ACC112 (cell line): Measurements from ENCODE around the gene ADGRV1.

Experiments
- H2AFZ ChIP-seq: fragments of 200-600 bp; sonication (generic); one replicate; pipeline ENCODE4 v1.6.0; 2017; ENCODE audit warnings: antibody characterized with exemption, low read length; ENCODE audit not compliant: unreplicated experiment
- H3K27ac ChIP-seq: fragments of 200-600 bp; sonication (generic); 2 replicates; pipeline ENCODE4 v1.5.1; 2014; ENCODE audit warnings: low read depth, mild to moderate bottlenecking, antibody characterized with exemption, low read length, moderate library complexity
- H3K27me3 ChIP-seq: fragments of 200-600 bp; sonication (generic); 2 replicates; pipeline ENCODE4 v1.6.1; 2014; ENCODE audit warnings: mild to moderate bottlenecking, antibody characterized with exemption, low read length, moderate library complexity, mixed read lengths; ENCODE audit not compliant: insufficient read depth
- H3K36me3 ChIP-seq: fragments of 200-600 bp; sonication (generic); 2 replicates; pipeline ENCODE4 v1.6.1; 2016; ENCODE audit warnings: mild to moderate bottlenecking, antibody characterized with exemption, low read length, moderate library complexity, mixed read lengths; ENCODE audit not compliant: insufficient read depth
- H3K4me1 ChIP-seq: fragments of 200-600 bp; sonication (generic); one replicate; pipeline ENCODE4 v1.6.1; 2016; ENCODE audit warnings: low read length, mixed read lengths; ENCODE audit not compliant: insufficient read depth, unreplicated experiment, control insufficient read depth
- H3K4me3 ChIP-seq: fragments of 200-600 bp; sonication (generic); 2 replicates; pipeline ENCODE4 v1.5.1; 2014; ENCODE audit warnings: mild to moderate bottlenecking, low read depth, low read length
- H3K79me2 ChIP-seq: fragments of 200-600 bp; sonication (generic); one replicate; pipeline ENCODE4 v1.6.0; 2016; ENCODE audit warnings: low read length; ENCODE audit not compliant: control insufficient read depth, unreplicated experiment, insufficient read depth

Gene ADGRV1

GRCh38 chr5:90558344-90559192, at the start of gene ADGRV1:
TSS of gene ADGRV1 (plus strand) at chr5:90558797. CDS start at chr5:90558896, 99 bp downstream.
- H2AFZ ChIP-seq = no peak within 1 kb of the TSS
- H3K36me3 ChIP-seq = no peaks in the 10 kb centered on the region
- no peaks in the 10 kb centered on the region for H3K4me1 ChIP-seq
- H3K27me3 ChIP-seq = peaks cover 98% of the 10 kb centered on the region
- no peak within 1 kb of the TSS for H3K27ac ChIP-seq
- no peaks in the 10 kb centered on the region for H3K79me2 ChIP-seq
- peak within 1 kb of the TSS; percentile 57 for H3K4me3 ChIP-seq

DNA sequence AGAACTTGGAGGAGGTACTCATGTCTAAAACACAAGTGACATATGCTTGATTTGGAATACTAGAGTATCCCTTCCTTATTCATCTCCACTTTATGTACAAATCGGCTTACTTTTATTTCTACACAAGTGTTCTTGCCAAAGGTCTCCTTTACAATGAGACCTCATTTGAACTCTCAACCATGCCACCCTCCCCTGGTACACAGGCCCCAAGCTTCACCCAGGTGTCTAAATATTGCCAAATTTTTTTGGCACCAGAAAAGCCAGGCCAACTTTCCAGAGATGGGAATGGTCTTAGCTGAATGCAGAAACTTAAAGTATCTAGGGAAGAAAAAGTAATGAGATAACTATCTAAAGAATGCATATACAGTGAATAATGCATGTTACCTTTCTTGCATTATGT, 48.2 kb upstream of the ADGRV1 start:
- Histone ChIP-seq H3K36me3 (no peaks in the 10 kb centered on the region), H3K79me2 (no peaks in the 10 kb centered on the region), H2AFZ (no peak overlapping the region), H3K27me3 (no peaks in the 10 kb centered on the region), H3K4me1 (peaks cover 5% of the 10 kb centered on the region), H3K27ac (no peak overlapping the region), H3K4me3 (no peak overlapping the region)

- Histone ChIP-seq H3K4me1 (peaks cover 12% of the 10 kb centered on the region), H2AFZ (no peak overlapping the region), H3K27ac (no peak overlapping the region), H3K36me3 (peaks cover 9% of the 10 kb centered on the region; the same call in 1 of the 2 replicates), H3K4me3 (no peak overlapping the region), H3K27me3 (no peaks in the 10 kb centered on the region), H3K79me2 (no peaks in the 10 kb centered on the region)
Observed at GRCh38 chr5:90514520-90514919, 44.1 kb upstream of the ADGRV1 start.

DNA sequence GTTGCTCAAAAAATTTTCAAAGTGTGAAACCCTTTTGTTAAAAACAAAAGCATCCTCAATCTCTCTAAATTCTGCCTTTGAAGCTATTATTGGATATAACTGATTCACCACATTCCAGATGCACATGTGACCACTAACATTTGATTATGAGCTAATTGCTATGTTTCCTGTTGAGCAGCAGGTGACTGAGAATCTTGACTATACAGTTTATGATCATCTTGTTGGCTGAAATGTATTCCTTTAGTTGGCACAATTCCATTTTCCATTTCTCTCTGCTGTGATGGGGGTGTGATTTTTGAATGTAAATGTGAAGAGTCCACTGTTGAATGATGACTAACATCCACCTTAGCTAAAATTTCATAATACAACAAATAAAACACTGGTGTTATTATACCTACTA, 39.9 kb upstream of the ADGRV1 start:
- H3K36me3 ChIP-seq = peaks cover 24% of the 10 kb centered on the region
- no peak overlapping the region for H3K4me3 ChIP-seq
- no peak overlapping the region for H3K27ac ChIP-seq
- no peaks in the 10 kb centered on the region for H3K27me3 ChIP-seq
- peaks cover 8% of the 10 kb centered on the region for H3K4me1 ChIP-seq
- H3K79me2 ChIP-seq = no peaks in the 10 kb centered on the region
- H2AFZ ChIP-seq = no peak overlapping the region

DNA sequence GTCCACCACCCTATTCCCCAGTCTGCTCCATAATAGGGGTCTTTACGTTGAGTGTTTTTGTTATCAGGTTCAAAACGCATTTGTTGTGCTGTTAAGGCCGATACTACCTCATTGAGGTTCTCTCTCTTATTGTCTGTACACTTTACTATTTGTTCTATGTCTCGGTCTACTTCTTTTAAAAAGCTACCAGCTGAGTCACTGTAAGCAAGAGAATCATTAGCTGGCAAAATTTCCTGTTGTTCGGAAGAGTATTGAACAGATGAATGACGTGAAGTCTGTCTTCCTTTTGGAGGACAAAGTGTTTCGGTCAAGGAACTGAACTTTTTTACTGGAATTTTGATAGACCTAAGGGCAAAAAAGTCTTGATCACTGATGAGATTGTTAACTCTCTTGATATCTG, 39.5 kb upstream of the ADGRV1 start:
- H3K27me3 ChIP-seq = no peaks in the 10 kb centered on the region
- H3K36me3 ChIP-seq = peaks cover 24% of the 10 kb centered on the region
- no peak overlapping the region for H3K4me3 ChIP-seq
- H3K4me1 ChIP-seq = peaks cover 8% of the 10 kb centered on the region
- no peak overlapping the region; the same call in 1 of the 2 replicates for H3K27ac ChIP-seq
- no peak overlapping the region for H2AFZ ChIP-seq
- no peaks in the 10 kb centered on the region for H3K79me2 ChIP-seq

DNA sequence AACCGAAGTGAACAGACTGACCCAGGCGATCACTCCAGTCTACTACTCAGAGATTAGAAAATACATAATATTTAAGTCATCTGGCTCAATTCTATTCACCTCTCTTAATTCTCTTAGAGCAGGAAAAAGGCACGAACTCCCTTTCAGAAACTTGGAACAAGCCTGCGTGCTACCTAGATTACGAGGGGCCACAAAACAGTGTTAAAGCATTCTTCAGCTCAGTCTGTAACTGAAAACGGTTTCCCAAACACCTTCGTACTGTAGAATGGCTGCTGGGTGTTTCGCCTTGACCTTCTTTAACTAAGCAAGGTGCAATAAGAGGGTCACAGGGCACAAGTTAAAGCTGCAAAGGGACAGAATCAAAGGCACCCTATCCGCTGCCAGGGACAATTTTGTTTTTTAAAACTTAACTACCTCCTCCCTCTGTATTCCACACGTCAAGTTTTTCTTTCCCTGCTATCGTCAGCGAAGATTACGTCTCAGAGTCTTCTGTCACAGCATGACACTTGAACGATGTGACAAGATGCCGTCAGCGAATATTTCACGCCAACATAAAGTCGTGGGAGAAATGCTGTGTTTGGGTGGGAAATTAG, 29.9 kb upstream of the ADGRV1 start:
- Histone ChIP-seq H3K4me1 (peaks cover 16% of the 10 kb centered on the region), H3K27ac (peak overlapping the region; percentile 65), H2AFZ (peak overlapping the region; percentile 88), H3K79me2 (peaks cover 36% of the 10 kb centered on the region), H3K4me3 (peak overlapping the region; percentile 96), H3K27me3 (peaks cover 20% of the 10 kb centered on the region), H3K36me3 (0 out of 2 replicates have a peak, but pooled peaks cover 3% of the 10 kb centered on the region)

GRCh38 chr5:90529194-90529938, 29.2 kb upstream of the ADGRV1 start, which contains the start of gene LYSMD3:
TSS of gene LYSMD3 (minus strand) at chr5:90529584. CDS start at chr5:90525289, 4,295 bp downstream.
- H3K27me3 ChIP-seq = peaks cover 27% of the 10 kb centered on the region
- 0 out of 2 replicates have a peak, but pooled peaks cover 3% of the 10 kb centered on the region for H3K36me3 ChIP-seq
- peak within 1 kb of the TSS; percentile 98 for H2AFZ ChIP-seq
- peaks cover 36% of the 10 kb centered on the region for H3K79me2 ChIP-seq
- H3K4me3 ChIP-seq = peak within 1 kb of the TSS; percentile 96
- peak within 1 kb of the TSS; percentile 65 for H3K27ac ChIP-seq
- H3K4me1 ChIP-seq = peaks cover 16% of the 10 kb centered on the region

GRCh38 chr5:90529939-90530677, 28.5 kb upstream of the ADGRV1 start:
- Histone ChIP-seq H2AFZ (peak overlapping the region; percentile 98), H3K27me3 (peaks cover 31% of the 10 kb centered on the region), H3K27ac (peak overlapping the region; percentile 54), H3K4me1 (peaks cover 16% of the 10 kb centered on the region), H3K36me3 (0 out of 2 replicates have a peak, but pooled peaks cover under 1% of the 10 kb centered on the region), H3K4me3 (peak overlapping the region; percentile 96), H3K79me2 (peaks cover 36% of the 10 kb centered on the region)

DNA sequence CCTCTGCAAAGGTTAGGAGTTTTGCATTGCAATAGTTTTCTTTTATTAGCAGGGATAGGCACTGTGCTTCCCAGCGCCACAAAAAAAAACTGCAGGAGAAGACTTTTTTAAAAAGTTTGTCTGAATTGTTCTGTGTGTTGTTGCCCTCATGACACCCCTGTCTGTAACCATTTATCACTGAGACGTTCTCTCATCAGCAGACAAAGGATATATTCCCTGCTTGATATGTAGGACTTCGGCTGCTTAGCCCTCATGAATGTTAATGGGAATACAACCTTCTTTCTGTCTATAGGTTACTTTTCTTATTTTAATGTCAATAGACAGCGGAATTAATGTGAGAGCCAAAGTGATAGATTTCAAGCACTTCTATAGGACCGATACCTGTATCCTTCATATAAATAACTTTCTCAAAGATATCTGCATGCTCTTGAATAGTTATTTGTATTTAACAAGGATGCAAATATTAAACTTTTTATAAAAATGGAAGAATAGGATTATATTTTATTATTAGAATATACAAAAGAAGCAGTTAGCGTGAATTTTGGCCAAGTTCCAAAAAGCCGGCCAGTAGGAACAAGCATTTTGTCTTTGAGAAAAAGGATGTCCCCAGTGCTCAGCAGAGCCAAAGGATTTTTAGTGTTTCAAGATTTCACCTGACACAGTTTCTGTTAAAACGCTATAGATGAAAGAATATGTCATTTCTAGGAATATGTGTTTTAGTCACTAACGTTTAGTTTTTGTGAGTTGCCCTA, 27.7 kb upstream of the ADGRV1 start:
- H3K27me3 ChIP-seq = peaks cover 37% of the 10 kb centered on the region
- H3K27ac ChIP-seq = no peak overlapping the region
- H3K4me3 ChIP-seq = peak overlapping the region; percentile 96
- H2AFZ ChIP-seq = peak overlapping the region; percentile 24
- no peaks in the 10 kb centered on the region for H3K36me3 ChIP-seq
- H3K79me2 ChIP-seq = peaks cover 35% of the 10 kb centered on the region
- peaks cover 16% of the 10 kb centered on the region for H3K4me1 ChIP-seq
